GM19372 (cell line): ENCODE data around the gene RUNX1.

Experiments
- ATAC-seq: cut with Tn5 transposase; IDR thresholded peaks from one replicate; pipeline ENCODE4 v1.9.1; 2021; ENCODE audit warnings: mild to moderate bottlenecking, low read depth, moderate library complexity; ENCODE audit not compliant: unreplicated experiment

Gene RUNX1

DNA sequence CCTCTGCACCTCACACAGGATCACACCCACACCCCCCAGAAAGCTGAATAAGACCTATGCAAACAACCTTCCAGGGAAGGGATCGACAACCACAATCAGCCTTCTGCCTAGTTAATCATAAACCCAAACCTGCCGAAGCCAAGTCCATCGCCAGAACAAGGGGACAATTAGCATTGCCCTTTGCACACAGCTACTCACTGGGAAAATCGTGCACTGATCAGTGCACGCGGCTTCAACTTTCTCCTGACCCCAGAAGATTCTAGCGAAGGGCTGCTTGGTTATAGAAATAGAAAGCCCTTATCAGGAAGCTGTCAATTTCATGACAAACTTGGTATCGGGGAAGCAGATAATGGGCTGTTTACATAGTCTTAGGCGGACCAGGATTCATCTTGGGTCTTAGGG, 29.5 kb downstream of the RUNX1 start:
- ATAC-seq, result no peak

- no peak for ATAC-seq
Observed at GRCh38 chr21:35017256-35017655, 31.8 kb downstream of the RUNX1 start.

GRCh38 chr21:35016517-35017188, 32.4 kb downstream of the RUNX1 start:
- ATAC-seq, result no peak

DNA sequence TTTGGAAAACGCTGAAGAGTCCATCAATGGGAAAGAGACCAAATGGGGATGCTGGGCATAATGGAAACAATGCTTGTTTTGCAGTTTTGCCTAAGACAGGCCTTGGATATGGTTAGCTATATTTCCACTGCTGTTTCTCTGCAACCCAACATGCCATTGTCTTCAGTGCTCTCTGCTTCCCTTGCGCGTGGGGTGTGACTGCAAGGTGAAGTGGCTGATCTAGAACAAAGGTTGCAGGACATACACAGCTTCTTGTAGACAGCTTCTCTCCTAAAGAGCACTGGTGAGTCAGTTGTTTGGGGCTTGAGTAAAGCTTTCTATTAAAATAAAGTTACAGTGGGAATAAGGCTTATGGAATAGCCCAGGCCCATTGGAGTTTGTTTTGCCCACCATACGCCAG, 33.0 kb downstream of the RUNX1 start:
- no peak for ATAC-seq

DNA sequence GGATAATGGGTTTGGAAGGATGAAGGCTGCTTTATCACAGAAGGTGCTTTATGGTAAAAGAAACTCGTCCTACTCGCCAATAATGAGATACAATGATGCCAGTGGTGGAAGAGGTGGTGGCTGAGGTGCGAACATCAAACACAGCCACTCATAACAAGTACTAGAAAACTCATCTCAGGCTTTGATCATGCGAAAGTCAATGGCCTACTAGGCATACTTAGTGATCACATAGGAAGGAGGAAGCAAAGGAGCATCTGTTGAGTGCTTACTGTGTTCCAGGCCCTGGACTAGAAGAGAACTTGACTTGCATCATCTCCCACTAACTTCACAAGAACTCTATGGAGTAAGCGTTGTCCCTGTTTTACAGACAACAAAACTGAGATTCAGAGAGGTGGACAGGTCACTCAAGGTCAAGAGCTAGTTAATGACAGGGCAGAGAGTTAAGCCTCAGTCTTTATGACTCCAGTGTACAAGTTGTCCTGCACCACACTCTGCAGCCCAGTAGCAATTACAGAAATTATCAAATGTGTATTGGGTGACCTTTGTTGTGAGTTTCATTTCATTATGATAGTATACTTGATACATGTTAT, 33.6 kb downstream of the RUNX1 start:
- no peak for ATAC-seq

DNA sequence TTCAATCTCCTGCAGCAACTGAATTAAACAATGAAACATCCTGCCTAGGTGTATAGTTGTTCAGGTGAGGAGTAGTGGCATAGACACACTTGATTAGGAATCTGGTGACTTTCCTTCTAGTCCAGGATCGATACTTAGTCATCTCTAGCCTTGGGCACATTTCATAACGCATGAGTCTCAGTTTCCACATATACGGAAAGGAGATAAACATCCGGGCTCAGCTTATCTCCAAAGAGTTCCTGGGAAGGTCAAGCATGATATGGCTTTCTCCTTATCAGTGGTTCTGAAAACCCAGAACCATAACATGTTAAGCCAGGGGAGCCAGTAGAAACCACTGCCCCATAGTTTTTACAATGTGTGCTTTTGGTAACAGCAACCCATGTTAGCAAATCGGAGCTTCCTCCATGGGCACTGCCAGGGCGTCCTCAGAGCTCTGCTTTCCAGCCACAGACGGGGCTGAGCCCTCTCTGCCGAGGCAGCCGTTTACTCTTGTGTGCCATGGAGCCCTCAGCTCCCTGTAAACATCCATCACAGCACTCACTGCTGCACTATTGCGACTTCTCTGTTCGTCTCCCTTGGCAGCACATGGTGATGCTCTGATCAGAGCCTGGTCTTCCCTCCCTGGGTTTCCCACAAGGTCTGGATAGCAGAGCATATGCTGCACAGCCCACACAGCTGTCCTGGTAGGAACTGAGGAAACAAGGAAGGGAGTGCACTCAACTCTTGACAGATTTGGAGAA, 34.6 kb downstream of the RUNX1 start:
- no peak for ATAC-seq

DNA sequence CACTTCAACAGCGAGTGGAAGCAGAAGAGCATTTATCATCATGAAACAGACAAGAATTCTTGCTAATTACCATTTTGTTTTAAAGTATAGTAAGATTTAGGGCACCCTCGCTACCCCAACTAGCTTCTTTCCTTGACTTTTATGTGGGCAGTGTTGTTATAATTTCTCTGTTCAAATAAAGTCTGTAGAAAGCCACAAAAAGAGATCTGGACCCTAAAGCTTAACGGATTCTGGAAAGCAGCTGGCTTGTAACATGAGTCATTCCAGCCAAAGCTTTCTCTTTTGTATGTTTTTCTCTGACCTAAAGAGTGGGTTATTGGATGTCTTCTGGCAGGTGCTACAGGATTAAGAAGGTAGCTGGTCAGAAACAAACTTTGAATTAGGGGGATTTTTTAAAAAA, 37.4 kb downstream of the RUNX1 start:
- no peak for ATAC-seq

- ATAC-seq, result no peak
Observed at GRCh38 chr21:35010447-35010846, 38.7 kb downstream of the RUNX1 start.

- no peak for ATAC-seq
Observed at GRCh38 chr21:35007348-35007747, 41.8 kb downstream of the RUNX1 start.

GRCh38 chr21:35006771-35007170, 42.3 kb downstream of the RUNX1 start:
- ATAC-seq, result no peak

- no peak for ATAC-seq
Observed at GRCh38 chr21:35006248-35006647, 42.9 kb downstream of the RUNX1 start.

DNA sequence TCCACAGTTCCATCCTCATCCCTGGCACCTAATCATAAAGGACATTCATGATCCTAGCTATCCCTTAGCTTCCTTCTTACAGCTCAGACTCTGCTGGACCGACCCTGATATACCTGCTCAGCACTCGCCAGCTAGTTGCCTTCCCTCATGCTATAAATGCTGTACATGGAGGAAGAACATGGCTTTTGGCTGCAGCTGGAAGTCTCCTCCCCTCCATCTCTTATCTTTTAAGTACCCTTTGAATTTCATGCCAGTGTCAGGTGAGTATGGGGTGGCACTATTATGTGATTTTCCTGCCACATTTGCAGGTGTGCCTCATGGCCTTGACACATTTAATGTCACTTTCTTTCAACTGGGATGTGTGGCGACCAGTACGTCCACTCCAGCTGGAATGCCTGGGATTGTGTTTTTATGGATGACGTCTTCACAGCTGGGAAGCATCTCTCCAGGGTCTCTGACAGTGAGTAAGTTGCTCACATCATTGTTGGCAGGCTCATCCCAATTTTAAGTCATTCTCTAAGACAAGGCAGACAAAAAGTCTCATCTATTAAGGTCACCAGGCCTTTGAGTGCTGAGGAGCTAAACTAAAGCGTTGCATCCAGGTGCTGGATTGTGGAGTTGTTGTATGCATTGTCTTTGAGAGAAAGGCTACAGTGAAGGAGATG, 43.4 kb downstream of the RUNX1 start:
- ATAC-seq, result no peak

GRCh38 chr21:35005077-35005476, 44.0 kb downstream of the RUNX1 start:
- no peak for ATAC-seq

DNA sequence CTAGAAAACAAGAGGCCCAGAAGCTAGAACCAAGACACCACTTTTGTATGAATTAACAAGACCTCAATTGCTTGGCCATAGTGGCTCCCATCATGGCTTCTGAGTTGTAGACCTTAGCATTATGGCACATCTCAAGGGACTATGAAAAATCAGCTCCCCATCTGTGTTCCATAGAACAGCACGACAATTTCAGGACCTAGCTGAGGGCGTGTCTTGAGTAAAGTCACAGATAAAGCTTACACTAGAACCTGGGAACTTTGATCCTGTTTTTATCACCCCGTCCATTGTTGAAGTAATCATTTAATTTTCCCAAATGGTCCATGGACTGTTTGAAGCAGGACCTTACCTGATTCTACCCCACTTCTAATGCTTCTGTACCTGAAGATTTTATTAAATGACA, 44.8 kb downstream of the RUNX1 start:
- no peak for ATAC-seq

DNA sequence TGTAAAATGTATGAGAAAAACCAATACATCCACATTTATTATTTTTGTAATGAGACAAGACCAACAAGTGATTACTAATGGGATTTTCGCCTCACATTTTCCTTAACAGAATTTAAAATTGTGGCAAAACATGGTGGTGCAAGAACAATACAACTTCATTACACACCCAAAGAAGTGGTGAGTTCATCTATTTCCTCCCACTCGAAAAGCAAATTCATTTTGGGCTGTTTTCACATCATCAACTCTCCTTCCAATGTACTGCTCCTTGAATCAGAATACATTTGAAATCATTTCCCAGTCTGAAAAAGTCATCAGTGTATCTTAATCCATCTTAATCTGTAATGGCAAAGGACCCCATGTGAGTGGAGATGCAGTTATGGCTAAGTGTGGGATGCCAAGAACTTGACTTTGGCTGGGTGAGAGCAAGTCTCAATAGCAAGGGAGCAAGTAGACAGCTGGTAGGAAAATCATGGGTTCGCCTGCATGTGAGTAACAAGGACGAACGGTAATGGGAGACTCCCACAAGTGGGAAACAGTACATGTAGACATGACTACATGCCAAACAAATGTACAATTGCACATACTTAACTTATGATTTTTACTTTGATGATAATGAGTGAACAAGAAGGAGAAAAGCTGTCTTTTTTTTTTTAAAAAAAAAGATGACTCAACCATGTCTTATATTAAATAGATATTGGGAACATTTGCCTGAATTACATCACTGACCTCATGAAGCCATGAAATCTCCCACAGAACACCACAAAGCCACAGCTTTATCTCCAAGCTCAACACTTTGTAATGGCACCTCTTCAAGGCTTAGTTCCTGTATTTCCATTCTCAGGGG, 46.0 kb downstream of the RUNX1 start:
- no peak for ATAC-seq

DNA sequence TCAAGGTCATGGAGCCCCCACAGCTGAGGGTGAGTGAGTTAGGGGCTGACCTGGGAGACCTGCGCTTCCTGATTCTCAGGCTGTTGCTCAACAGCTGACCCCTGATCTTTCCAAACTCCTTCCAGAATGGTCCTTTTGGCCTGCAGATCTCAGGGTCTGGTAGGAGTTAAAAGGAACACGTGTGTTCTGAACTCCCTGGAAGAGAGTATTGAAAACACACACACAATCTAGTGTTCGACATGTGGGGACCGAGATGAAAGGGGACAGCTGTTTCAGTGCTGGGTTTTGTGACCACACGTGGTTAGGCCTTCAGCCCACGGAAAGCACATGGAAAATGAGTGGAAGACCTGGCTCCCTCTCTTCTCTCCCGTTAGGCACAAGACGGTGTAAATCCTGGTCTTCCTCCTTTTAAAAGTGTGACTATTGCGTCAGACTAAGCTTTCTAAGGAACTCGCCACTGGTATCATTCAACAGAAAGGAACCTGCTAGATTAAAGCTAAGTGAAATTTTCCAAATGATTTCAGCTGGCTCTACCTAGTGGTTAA, 49.6 kb downstream of the RUNX1 start:
- ATAC-seq, result no peak

- ATAC-seq, result no peak
Observed at GRCh38 chr21:34998176-34998575, 50.9 kb downstream of the RUNX1 start.

- ATAC-seq, result no peak
Observed at GRCh38 chr21:34997294-34997693, 51.8 kb downstream of the RUNX1 start.

DNA sequence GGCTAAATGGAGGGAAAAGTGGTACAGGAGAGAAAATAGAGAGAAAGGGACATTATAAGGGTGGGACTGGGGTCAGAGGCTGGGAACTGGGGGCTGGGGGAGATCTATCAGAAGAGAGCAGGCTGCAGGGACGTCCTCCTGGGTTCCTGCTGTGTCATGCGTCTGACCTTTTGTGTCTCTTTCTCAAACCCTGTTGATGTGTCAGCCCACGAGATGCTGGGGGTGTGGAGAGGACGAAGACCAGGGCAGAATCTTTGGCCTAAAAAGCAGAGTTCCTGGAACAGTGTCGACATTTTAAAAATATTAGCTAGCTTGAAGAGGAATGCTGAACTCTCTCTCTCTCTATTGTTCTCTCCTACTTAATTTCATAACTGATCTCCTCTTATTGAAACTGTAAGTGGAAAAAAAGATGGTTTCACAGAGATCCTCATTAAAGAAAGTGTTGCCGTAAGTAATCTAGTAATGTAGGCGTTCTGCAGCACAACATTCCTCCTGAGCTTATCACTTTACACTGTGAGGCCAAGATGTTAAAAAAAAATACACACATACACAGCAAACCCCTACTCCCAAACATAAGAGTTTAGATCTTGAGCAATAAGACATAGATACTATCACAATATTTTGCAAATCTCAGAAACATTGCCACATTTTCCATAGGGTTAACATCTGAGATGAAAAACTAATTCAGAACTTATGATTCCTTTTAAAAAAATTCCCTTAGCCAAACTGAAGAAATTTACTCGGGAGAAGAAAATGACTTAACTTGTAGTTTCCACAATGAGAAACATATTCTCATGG, 52.6 kb downstream of the RUNX1 start:
- ATAC-seq, result no peak

DNA sequence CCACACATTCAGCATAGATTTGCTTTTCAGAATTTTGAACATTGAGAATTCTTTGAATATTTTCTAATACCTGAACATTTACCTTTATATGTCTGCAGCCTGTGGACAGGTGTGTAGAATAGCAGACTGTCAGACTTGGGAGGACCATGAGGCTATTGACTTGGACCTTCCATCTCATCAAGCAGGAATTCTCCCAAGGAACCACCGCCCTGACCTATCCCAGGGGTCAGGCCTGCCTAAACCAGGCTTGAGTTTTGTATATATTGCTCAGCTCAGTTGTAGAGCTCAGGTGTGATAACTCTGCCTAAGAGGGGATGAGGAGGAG, 53.2 kb downstream of the RUNX1 start:
- no peak for ATAC-seq
